Astrocyte (in vitro differentiated cells and primary cell): ENCODE results near the gene ATP5PO.

ENCODE experiments used
- CTCF ChIP-seq: IDR thresholded peaks from 2 replicates; pipeline ENCODE4 v1.5.1; 2011; ENCODE audit warnings: low read depth, mild to moderate bottlenecking, inconsistent platforms, low read length, moderate library complexity; ENCODE audit not compliant: insufficient read depth
- EZH2 ChIP-seq: IDR thresholded peaks from 2 replicates; pipeline ENCODE4 v1.6.1; 2012; ENCODE audit warnings: mild to moderate bottlenecking, low read length, inconsistent platforms; ENCODE audit not compliant: insufficient read depth

GRCh38 chr21:33872881-33873515 lies 42.6 kb downstream of the ATP5PO start:
- TF ChIP-seq CTCF (no peak), EZH2 (no peak)
